ENCODE data around the gene CD63.

DNA sequence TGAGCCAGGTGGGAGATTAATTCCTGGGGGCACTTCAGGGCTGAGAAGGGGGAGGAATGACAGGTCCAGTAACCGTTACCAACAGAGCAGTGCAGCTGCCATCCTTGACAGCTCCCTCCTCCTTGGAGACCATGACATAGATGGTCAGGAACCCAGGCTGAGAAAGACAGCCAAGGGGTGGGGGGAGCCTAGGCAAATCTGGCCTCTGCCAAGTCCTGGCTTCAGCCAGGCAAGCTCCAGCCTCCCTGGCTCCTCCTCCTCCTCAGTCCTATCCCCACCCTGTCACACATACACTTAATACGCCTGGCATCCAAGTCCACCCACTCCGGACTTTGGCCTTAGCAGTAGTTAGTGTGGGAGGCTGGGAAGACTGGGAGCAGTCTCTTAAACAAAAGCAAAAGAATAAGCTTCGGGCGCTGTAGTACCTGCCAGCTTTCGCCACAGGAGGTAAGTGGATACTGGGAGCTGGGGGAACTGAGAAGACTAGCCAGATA is 8.7 kb downstream of the CD63 start, which contains the start of gene RDH5:
- no peak for TF ChIP-seq ZFP37 (CRISPR knock-in tag; IDR thresholded peaks at IDR 0.05; ENCODE audit: borderline replicate concordance)
- TF ChIP-seq BHLHE40 (IDR thresholded peaks at IDR 0.05; ENCODE audit: low read length): no peak

Data from HepG2 (cell line).